H9 (cell line): ENCODE measurements around the gene S100B. TPM values are rescaled to one million over a fixed set of nuclear protein-coding genes. Genes with fewer than 3 reads are reported as not detected.

Source experiments
- DNase-seq: peaks from one replicate; pipeline ENCODE4 v3.0.0-alpha.2; 2017
- H2AFZ ChIP-seq: one replicate; pipeline ENCODE4 v1.6.1; 2013; ENCODE audit warnings: mild to moderate bottlenecking, low read length, control low read depth, moderate library complexity
- H2AK5ac ChIP-seq: 2 replicates; pipeline ENCODE4 v1.6.1; 2013; ENCODE audit warnings: low read length, control low read depth, mixed read lengths; ENCODE audit not compliant: insufficient read length
- H2BK120ac ChIP-seq: one replicate; pipeline ENCODE4 v1.6.1; 2013; ENCODE audit warnings: low read depth, mild to moderate bottlenecking, low read length, control low read depth, inconsistent platforms; ENCODE audit not compliant: poor library complexity, severe bottlenecking
- H2BK12ac ChIP-seq: 2 replicates; pipeline ENCODE4 v1.6.1; 2013; ENCODE audit warnings: low read length, control low read depth, mixed read lengths, low read depth; ENCODE audit not compliant: insufficient read length
- H2BK15ac ChIP-seq: 2 replicates; pipeline ENCODE4 v1.6.1; 2013; ENCODE audit warnings: low read depth, low read length, control low read depth
- H2BK20ac ChIP-seq: one replicate; pipeline ENCODE4 v1.6.1; 2013; ENCODE audit warnings: low read depth, mild to moderate bottlenecking, low read length, control low read depth, inconsistent platforms; ENCODE audit not compliant: poor library complexity, severe bottlenecking
- H2BK5ac ChIP-seq: 2 replicates; pipeline ENCODE4 v1.6.1; 2013; ENCODE audit warnings: low read length, control low read depth, mixed read lengths; ENCODE audit not compliant: insufficient read length
- H3K14ac ChIP-seq: 2 replicates; pipeline ENCODE4 v1.6.1; 2013; ENCODE audit warnings: low read length, control low read depth; ENCODE audit not compliant: insufficient read depth
- H3K18ac ChIP-seq: 2 replicates; pipeline ENCODE4 v1.6.1; 2013; ENCODE audit warnings: low read depth, mild to moderate bottlenecking, mixed read lengths, low read length, control low read depth; ENCODE audit not compliant: insufficient read length
- H3K23ac ChIP-seq: 2 replicates; pipeline ENCODE4 v1.6.1; 2013; ENCODE audit warnings: low read length, control low read depth, mixed read lengths, low read depth; ENCODE audit not compliant: insufficient read length
- H3K23me2 ChIP-seq: 2 replicates; pipeline ENCODE4 v1.6.1; 2013; ENCODE audit warnings: low read depth, mild to moderate bottlenecking, mixed read lengths, low read length, control low read depth; ENCODE audit not compliant: insufficient read length, poor library complexity, severe bottlenecking
- H3K27ac ChIP-seq: 2 replicates; pipeline ENCODE4 v1.5.1; 2013; ENCODE audit warnings: low read length, control low read depth, mixed read lengths, low read depth; ENCODE audit not compliant: insufficient read length
- H3K27me3 ChIP-seq: 2 replicates; pipeline ENCODE4 v1.6.1; 2013; ENCODE audit warnings: low read length, control low read depth, inconsistent platforms; ENCODE audit not compliant: insufficient read depth
- H3K4ac ChIP-seq: 2 replicates; pipeline ENCODE4 v1.6.1; 2013; ENCODE audit warnings: low read depth, mild to moderate bottlenecking, control low read depth, inconsistent platforms, low read length, moderate library complexity
- H3K4me1 ChIP-seq: 2 replicates; pipeline ENCODE4 v1.6.1; 2013; ENCODE audit warnings: low read length, control low read depth, inconsistent platforms; ENCODE audit not compliant: insufficient read depth
- H3K4me2 ChIP-seq: 2 replicates; pipeline ENCODE4 v1.6.1; 2013; ENCODE audit warnings: low read length, control low read depth, mixed read lengths; ENCODE audit not compliant: insufficient read length, insufficient read depth
- H3K56ac ChIP-seq: 2 replicates; pipeline ENCODE4 v1.6.1; 2013; ENCODE audit warnings: low read depth, mild to moderate bottlenecking, mixed read lengths, low read length, control low read depth; ENCODE audit not compliant: insufficient read length
- H3K79me1 ChIP-seq: 2 replicates; pipeline ENCODE4 v1.6.1; 2013; ENCODE audit warnings: low read depth, mild to moderate bottlenecking, moderate library complexity, low read length, control low read depth, inconsistent platforms; ENCODE audit not compliant: insufficient read depth, poor library complexity, severe bottlenecking
- H3K79me2 ChIP-seq: 2 replicates; pipeline ENCODE4 v1.6.1; 2013; ENCODE audit warnings: low read length, control low read depth, inconsistent platforms; ENCODE audit not compliant: insufficient read depth
- H3K9ac ChIP-seq: 2 replicates; pipeline ENCODE4 v1.6.1; 2013; ENCODE audit warnings: low read length, control low read depth, mixed read lengths; ENCODE audit not compliant: insufficient read length; ENCODE audit errors: extremely low read depth
- H3K9me3 ChIP-seq: one replicate; pipeline ENCODE4 v1.6.1; 2013; ENCODE audit warnings: low read depth, low read length, inconsistent platforms; ENCODE audit not compliant: control insufficient read depth
- H3T11ph ChIP-seq: one replicate; pipeline ENCODE4 v1.6.1; 2013; ENCODE audit warnings: mild to moderate bottlenecking, low read length, control low read depth, inconsistent platforms
- H4K20me1 ChIP-seq: one replicate; pipeline ENCODE4 v1.6.1; 2013; ENCODE audit not compliant: control insufficient read depth, insufficient read length, insufficient read depth
- H4K5ac ChIP-seq: 2 replicates; pipeline ENCODE4 v1.6.1; 2013; ENCODE audit warnings: low read depth, mild to moderate bottlenecking, mixed read lengths, low read length, control low read depth; ENCODE audit not compliant: insufficient read length
- H4K8ac ChIP-seq: replicated peaks from 2 replicates; pipeline ENCODE4 v1.6.1; 2013; ENCODE audit warnings: low read length, control low read depth, mixed read lengths, low read depth; ENCODE audit not compliant: insufficient read length
- H4K91ac ChIP-seq: 2 replicates; pipeline ENCODE4 v1.6.1; 2013; ENCODE audit warnings: low read depth, mild to moderate bottlenecking, moderate library complexity, mixed read lengths, low read length, control low read depth; ENCODE audit not compliant: insufficient read length
- H3K27ac Mint-ChIP-seq, 3 experiments: 2 replicates in 2 of 3; 3 replicates in 1 of 3; pipeline ENCODE4 v1.8.0; 2020 to 2021; ENCODE audit warnings: mixed read lengths in 3 of 3, mild to moderate bottlenecking in 1 of 3, moderate library complexity in 1 of 3
- H3K27me3 Mint-ChIP-seq: 2 replicates; pipeline ENCODE4 v1.8.0; 2021; ENCODE audit warnings: low read depth, mild to moderate bottlenecking, moderate library complexity, mixed read lengths
- H3K36me3 Mint-ChIP-seq, 3 experiments: 2 replicates in 2 of 3; 3 replicates in 1 of 3; pipeline ENCODE4 v1.8.0; 2020 to 2021; ENCODE audit warnings: low read depth in 3 of 3, mixed read lengths in 3 of 3; ENCODE audit not compliant: insufficient read depth in 1 of 3
- H3K4me1 Mint-ChIP-seq, 2 experiments: 2 replicates each; pipeline ENCODE4 v1.8.0; 2020; ENCODE audit warnings: mixed read lengths in 2 of 2
- H3K4me3 Mint-ChIP-seq, 2 experiments: 2 replicates in 1 of 2; 3 replicates in 1 of 2; pipeline ENCODE4 v1.8.0; 2020 to 2021; ENCODE audit warnings: mild to moderate bottlenecking in 2 of 2, mixed read lengths in 2 of 2, moderate library complexity in 1 of 2
- H3K9me3 Mint-ChIP-seq, 2 experiments: 2 replicates in 1 of 2; 3 replicates in 1 of 2; pipeline ENCODE4 v1.8.0; 2020; ENCODE audit warnings: mild to moderate bottlenecking in 2 of 2, mixed read lengths in 2 of 2, moderate library complexity in 1 of 2
- CTCF ChIP-seq: fragments of 200-600 bp; sonication (generic); conservative IDR thresholded peaks from 3 replicates; pipeline ENCODE4 v1.8.0; 2021; ENCODE audit warnings: antibody characterized with exemption, mild to moderate bottlenecking
- WGBS: extraction: QIAGEN DNeasy Blood & Tissue Kit; methylation state at CpG from one replicate; pipeline ENCODE4 v1.1.7; 2013; ENCODE audit warnings: missing lambda C conversion rate, low lambda C conversion rate, mixed read lengths; ENCODE audit not compliant: insufficient read length; ENCODE audit errors: extremely low coverage; 5-methylcytosine and 5-hydroxymethylcytosine counted together
- total RNA-seq: library from RNA; stranded (reverse); gene quantifications from 2 replicates; pipeline ENCODE4 v1.2.1, GENCODE V29; 2021

Gene S100B
- total RNA-seq, 1 experiment from 2014 or later = 0.26 TPM

DNA sequence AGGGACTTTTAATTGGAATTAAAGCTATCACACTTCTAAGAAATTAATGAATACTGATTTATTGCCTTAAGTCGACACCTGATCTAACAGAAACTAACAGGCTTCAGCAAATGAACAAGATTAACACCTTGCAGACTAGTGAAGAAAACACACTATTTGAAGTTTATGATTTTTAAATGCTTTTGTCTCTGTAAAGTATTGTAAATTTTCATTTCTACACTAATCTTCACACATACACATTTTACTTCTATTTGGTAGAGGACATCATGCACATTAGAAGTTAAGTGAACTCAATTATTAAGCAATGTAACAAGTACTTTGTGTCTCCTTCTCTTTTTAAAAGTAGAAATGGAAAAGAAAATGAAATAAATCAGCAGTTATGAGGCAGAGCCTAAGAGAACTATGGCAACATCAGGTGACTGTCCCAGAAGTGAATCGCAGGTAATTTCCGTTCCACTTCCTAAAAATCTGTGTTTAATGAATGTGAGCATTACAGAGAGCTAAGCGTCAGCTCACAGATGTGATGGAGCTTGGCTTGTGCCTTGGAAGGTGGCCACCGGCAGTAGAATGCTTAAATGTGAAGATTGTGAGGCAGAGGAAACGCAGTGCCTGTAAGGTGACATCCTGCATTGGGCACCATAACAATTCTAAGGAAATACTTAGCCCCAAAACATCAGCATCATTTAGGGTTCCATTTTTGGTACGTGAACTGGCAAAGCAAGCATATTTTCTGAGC, 31.8 kb upstream of the S100B start:
- Mint-ChIP-seq H3K27ac (no peak overlapping the region), H3K36me3 (peaks cover 7 to 26% (median 21%) of the 10 kb centered on the region in 3 experiments), H3K4me3 (peak overlapping the region; percentile 87 to 94), H3K27me3 (no peaks in the 10 kb centered on the region), H3K9me3 (no peaks in the 10 kb centered on the region), H3K4me1 (peaks cover 21 to 24% of the 10 kb centered on the region in 2 experiments)
- H2BK15ac ChIP-seq = no peak overlapping the region
- no peaks in the 10 kb centered on the region for H3K9me3 ChIP-seq
- no peak overlapping the region for H4K8ac ChIP-seq
- no peak overlapping the region for H2BK120ac ChIP-seq
- no peak overlapping the region for H3K9ac ChIP-seq
- H3K56ac ChIP-seq = no peak overlapping the region
- H3T11ph ChIP-seq = no peak overlapping the region
- H3K4me1 ChIP-seq = no peaks in the 10 kb centered on the region; the same call in 1 of the 2 replicates
- H3K14ac ChIP-seq = no peak overlapping the region
- H3K27ac ChIP-seq = no peak overlapping the region
- no peak overlapping the region for H4K91ac ChIP-seq
- H3K23ac ChIP-seq = no peak overlapping the region
- H4K5ac ChIP-seq = no peak overlapping the region
- no peaks in the 10 kb centered on the region for H4K20me1 ChIP-seq
- H2BK5ac ChIP-seq = no peak overlapping the region
- DNase-seq = no peak
- H2AK5ac ChIP-seq = no peak overlapping the region
- no CpG with 5 or more reads among the region's 7 CpGs for WGBS
- peaks cover 2% of the 10 kb centered on the region; the same call in 1 of the 2 replicates for H3K79me2 ChIP-seq
- H2BK20ac ChIP-seq = no peak overlapping the region
- TF ChIP-seq CTCF = no peak
- no peak overlapping the region for H3K18ac ChIP-seq
- no peaks in the 10 kb centered on the region for H3K27me3 ChIP-seq
- no peak overlapping the region for H3K4ac ChIP-seq
- peak overlapping the region; percentile 67 for H3K4me2 ChIP-seq
- H3K79me1 ChIP-seq = peaks cover 3% of the 10 kb centered on the region
- peaks cover 7% of the 10 kb centered on the region for H3K23me2 ChIP-seq
- H2AFZ ChIP-seq = no peak overlapping the region
- no peak overlapping the region for H2BK12ac ChIP-seq
